PC-3 (cell line): ENCODE data around the gene FAM76A. TPM values are rescaled to one million over a fixed set of nuclear protein-coding genes. Genes with fewer than 3 reads are reported as not detected.
"Not testable (repeated sequence)": the region's sequence is repeated elsewhere in the genome, so short reads cannot be mapped to it uniquely, and the experiment has no call there.

ENCODE experiments used
- ATAC-seq: fragments of 200-7000 bp; cut with Tn5 transposase; 2 replicates; pipeline ENCODE4 v1.9.1; 2020; ENCODE audit warnings: mild to moderate bottlenecking, moderate library complexity
- BruUV-seq: library from RNA; stranded (reverse); fragments of 400-500 nt; replicated peaks from 2 replicates; lab custom pipeline; 2021; lab: Mats Ljungman, UMichigan
- CTCF ChIA-PET: fragments of 300-600 bp; sonication (Branson Sonifier 250); formaldehyde crosslinking; loops from one replicate; lab custom pipeline; 2022; ENCODE audit warnings: antibody characterized with exemption; lab: Charles Lee
- POLR2A ChIA-PET: fragments of 300-600 bp; sonication (Branson Sonifier 250); formaldehyde crosslinking; loops from one replicate; lab custom pipeline; 2022; ENCODE audit warnings: antibody characterized with exemption; ENCODE audit not compliant: unreplicated experiment; lab: Charles Lee
- DNase-seq: peaks from one replicate; pipeline ENCODE4 v3.0.0-alpha.2; 2015
- H2AFZ ChIP-seq: fragments of 300-600 bp; sonication (generic); 2 replicates; pipeline ENCODE4 v1.6.0; 2016; ENCODE audit warnings: antibody characterized with exemption, low read length
- H3F3A ChIP-seq: fragments of 300-600 bp; sonication (generic); one replicate; pipeline ENCODE4 v1.6.0; 2017; ENCODE audit warnings: antibody characterized with exemption, low read length, control low read depth, mild to moderate bottlenecking; ENCODE audit not compliant: unreplicated experiment
- H3K27ac ChIP-seq: fragments of 300-600 bp; sonication (generic); 2 replicates; pipeline ENCODE4 v1.5.1; 2016; ENCODE audit warnings: mild to moderate bottlenecking, low read length
- H3K27me3 ChIP-seq: fragments of 300-600 bp; sonication (generic); 2 replicates; pipeline ENCODE4 v1.6.1; 2016; ENCODE audit warnings: low read length, mixed read lengths
- H3K36me3 ChIP-seq: fragments of 300-600 bp; sonication (generic); 2 replicates; pipeline ENCODE4 v1.6.1; 2016; ENCODE audit warnings: low read depth, mixed run types, low read length, mixed read lengths
- H3K4me1 ChIP-seq: fragments of 300-600 bp; sonication (generic); 2 replicates; pipeline ENCODE4 v1.5.1; 2016; ENCODE audit warnings: low read length; ENCODE audit not compliant: insufficient read depth
- H3K4me2 ChIP-seq: fragments of 300-600 bp; sonication (generic); 2 replicates; pipeline ENCODE4 v1.6.0; 2016; ENCODE audit warnings: low read length
- H3K4me3 ChIP-seq: fragments of 300-600 bp; sonication (generic); 2 replicates; pipeline ENCODE4 v1.5.1; 2016; ENCODE audit warnings: mild to moderate bottlenecking, low read length, mixed read lengths
- H3K79me2 ChIP-seq: fragments of 300-600 bp; sonication (generic); 2 replicates; pipeline ENCODE4 v1.6.1; 2017; ENCODE audit warnings: low read length, mixed read lengths
- H3K9ac ChIP-seq: fragments of 300-600 bp; sonication (generic); 2 replicates; pipeline ENCODE4 v1.6.0; 2016; ENCODE audit warnings: mild to moderate bottlenecking, low read length
- H3K9me2 ChIP-seq: fragments of 300-600 bp; sonication (generic); replicated peaks from 2 replicates; pipeline ENCODE4 v1.6.1; 2016; ENCODE audit warnings: mixed run types, low read length, mixed read lengths
- H3K9me3 ChIP-seq: fragments of 300-600 bp; sonication (generic); 2 replicates; pipeline ENCODE4 v1.6.1; 2016; ENCODE audit warnings: low read length, mixed read lengths
- H4K20me1 ChIP-seq: fragments of 300-600 bp; sonication (generic); 2 replicates; pipeline ENCODE4 v1.6.1; 2016; ENCODE audit warnings: low read length, mixed read lengths
- EZH2 ChIP-seq: fragments of 300-600 bp; sonication (generic); IDR thresholded peaks from one replicate; pipeline ENCODE4 v1.6.1; 2017; ENCODE audit warnings: antibody characterized with exemption, mild to moderate bottlenecking, low read length; ENCODE audit not compliant: unreplicated experiment
- EZH2phosphoT487 ChIP-seq: fragments of 300-600 bp; sonication (generic); IDR thresholded peaks from 2 replicates; pipeline ENCODE4 v1.6.1; 2018; ENCODE audit warnings: mild to moderate bottlenecking, antibody characterized with exemption, low read length, borderline replicate concordance
- intact Hi-C: fragments of 100-400 bp; cut with micrococcal nuclease; formaldehyde crosslinking; loops from 2 replicates; pipeline ENCODE4 v1.9.0; 2023
- total RNA-seq: library from RNA; depleted of rRNA; stranded (reverse); fragments of >200 nt; gene quantifications from 2 replicates; pipeline ENCODE4 v1.2.3, GENCODE V29; 2014
- TF ChIP-seq, protein P1 (sequence below): fragments of 300-600 bp; sonication (generic); conservative IDR thresholded peaks from 2 replicates; pipeline ENCODE4 v1.5.1; 2017; ENCODE audit warnings: antibody characterized with exemption, low read depth, mild to moderate bottlenecking, low read length

Gene FAM76A
- total RNA-seq, 1 experiment from 2014 or later = 9.9 TPM

DNA sequence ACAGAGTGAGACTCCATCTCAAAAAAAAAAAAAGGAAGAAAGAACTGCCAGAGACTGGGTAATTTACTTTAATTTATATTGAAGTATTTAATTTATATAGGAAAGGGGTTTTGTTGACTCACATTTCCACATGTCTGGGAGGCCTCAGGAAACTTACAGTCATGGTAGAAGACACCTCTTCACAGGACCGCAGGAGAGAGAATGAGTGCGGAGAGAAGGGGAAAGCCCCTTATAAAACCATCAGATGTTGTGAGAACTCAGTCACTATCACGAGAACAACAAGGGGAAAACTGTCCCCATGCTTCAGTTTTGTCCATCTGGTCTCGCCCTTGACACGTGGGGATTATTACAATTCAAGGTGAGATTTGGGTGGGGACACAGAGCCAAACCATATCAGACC is 79.0 kb downstream of the FAM76A start:
- no peaks in the 10 kb centered on the region for H3K79me2 ChIP-seq
- no TSS peak for BruUV-seq
- no peaks in the 10 kb centered on the region for H3K9me2 ChIP-seq
- no peak overlapping the region for H3K4me3 ChIP-seq
- H3K9ac ChIP-seq = no peak overlapping the region
- TF ChIP-seq EZH2 = no peak
- no peak for TF ChIP-seq EZH2phosphoT487
- no peak overlapping the region for H2AFZ ChIP-seq
- no peaks in the 10 kb centered on the region for H3K4me1 ChIP-seq
- ChIA-PET CTCF (no interaction called here), POLR2A (no interaction called here)
- H3K27me3 ChIP-seq = no peaks in the 10 kb centered on the region
- H3K36me3 ChIP-seq = 0 out of 2 replicates have a peak, but pooled peaks cover 6% of the 10 kb centered on the region
- DNase-seq (no peak), ATAC-seq (no peak)
- H3K4me2 ChIP-seq = no peak overlapping the region
- H3F3A ChIP-seq = no peaks in the 10 kb centered on the region
- H3K9me3 ChIP-seq = no peaks in the 10 kb centered on the region
- no peak overlapping the region for H3K27ac ChIP-seq
- intact Hi-C loops = no loop called here
- H4K20me1 ChIP-seq = no peaks in the 10 kb centered on the region

DNA sequence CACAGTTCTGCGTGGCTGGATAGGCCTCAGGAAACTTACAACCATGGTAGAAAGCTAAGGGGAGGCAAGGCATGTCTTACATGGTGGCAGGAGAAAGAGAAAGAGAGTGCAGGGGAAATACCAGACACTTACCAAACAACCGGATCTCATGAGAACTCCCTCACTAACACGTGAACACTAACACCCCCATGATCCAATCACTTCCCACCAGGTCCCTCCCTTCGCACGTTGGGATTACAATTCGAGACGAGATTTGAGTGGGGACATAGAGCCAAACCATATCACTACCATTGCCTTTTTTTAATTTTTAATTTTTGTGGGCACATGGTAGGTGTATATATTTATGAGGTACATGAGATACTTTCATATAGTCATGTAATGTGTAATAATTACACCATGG is 81.0 kb downstream of the FAM76A start:
- Histone ChIP-seq H3K27me3 (no peaks in the 10 kb centered on the region), H2AFZ (no peak overlapping the region), H3K9me2 (no peaks in the 10 kb centered on the region), H3K4me1 (no peaks in the 10 kb centered on the region), H3K9ac (no peak overlapping the region), H3K9me3 (no peaks in the 10 kb centered on the region), H3F3A (no peaks in the 10 kb centered on the region), H3K79me2 (no peaks in the 10 kb centered on the region), H4K20me1 (no peaks in the 10 kb centered on the region), H3K36me3 (0 out of 2 replicates have a peak, but pooled peaks cover 6% of the 10 kb centered on the region), H3K27ac (no peak overlapping the region), H3K4me3 (no peak overlapping the region), H3K4me2 (no peak overlapping the region)
- intact Hi-C loops = no loop called here
- TF ChIP-seq, protein P1, sequence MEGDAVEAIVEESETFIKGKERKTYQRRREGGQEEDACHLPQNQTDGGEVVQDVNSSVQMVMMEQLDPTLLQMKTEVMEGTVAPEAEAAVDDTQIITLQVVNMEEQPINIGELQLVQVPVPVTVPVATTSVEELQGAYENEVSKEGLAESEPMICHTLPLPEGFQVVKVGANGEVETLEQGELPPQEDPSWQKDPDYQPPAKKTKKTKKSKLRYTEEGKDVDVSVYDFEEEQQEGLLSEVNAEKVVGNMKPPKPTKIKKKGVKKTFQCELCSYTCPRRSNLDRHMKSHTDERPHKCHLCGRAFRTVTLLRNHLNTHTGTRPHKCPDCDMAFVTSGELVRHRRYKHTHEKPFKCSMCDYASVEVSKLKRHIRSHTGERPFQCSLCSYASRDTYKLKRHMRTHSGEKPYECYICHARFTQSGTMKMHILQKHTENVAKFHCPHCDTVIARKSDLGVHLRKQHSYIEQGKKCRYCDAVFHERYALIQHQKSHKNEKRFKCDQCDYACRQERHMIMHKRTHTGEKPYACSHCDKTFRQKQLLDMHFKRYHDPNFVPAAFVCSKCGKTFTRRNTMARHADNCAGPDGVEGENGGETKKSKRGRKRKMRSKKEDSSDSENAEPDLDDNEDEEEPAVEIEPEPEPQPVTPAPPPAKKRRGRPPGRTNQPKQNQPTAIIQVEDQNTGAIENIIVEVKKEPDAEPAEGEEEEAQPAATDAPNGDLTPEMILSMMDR = no peak
- TF ChIP-seq EZH2phosphoT487 = no peak
- no peak for TF ChIP-seq EZH2
- CTCF ChIA-PET = no interaction called here
- POLR2A ChIA-PET = no interaction called here
- BruUV-seq = no TSS peak
- ATAC-seq (no peak), DNase-seq (no peak)

DNA sequence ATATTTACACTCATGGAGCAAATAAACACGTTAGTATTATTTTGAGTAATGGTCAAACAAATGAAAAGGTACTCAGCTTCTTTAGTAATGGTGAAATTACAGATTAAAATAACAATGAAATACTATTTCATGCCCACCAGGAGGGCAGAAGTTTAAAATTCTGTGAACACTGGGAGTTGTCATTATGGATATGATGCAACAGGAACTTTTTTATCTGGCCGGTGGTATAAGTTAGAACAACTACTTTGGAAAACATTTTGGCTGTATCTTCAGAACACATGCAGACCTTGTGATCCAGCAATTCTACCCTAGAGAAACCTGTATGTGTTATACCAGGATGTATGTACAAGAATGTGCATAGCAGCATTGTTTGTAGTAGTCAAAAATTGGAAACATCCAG is 81.6 kb downstream of the FAM76A start:
- POLR2A ChIA-PET = no interaction called here
- H2AFZ ChIP-seq = no peak overlapping the region
- H3K36me3 ChIP-seq = 0 out of 2 replicates have a peak, but pooled peaks cover 5% of the 10 kb centered on the region
- no peak overlapping the region for H3K4me3 ChIP-seq
- no peaks in the 10 kb centered on the region for H4K20me1 ChIP-seq
- H3K9me3 ChIP-seq = no peaks in the 10 kb centered on the region
- intact Hi-C loops = no loop called here
- H3K4me1 ChIP-seq = no peaks in the 10 kb centered on the region
- no peak for TF ChIP-seq EZH2
- TF ChIP-seq EZH2phosphoT487 = no peak
- TF ChIP-seq, protein P1 = no peak
- CTCF ChIA-PET = no interaction called here
- no peak overlapping the region for H3K27ac ChIP-seq
- no peak overlapping the region for H3K9ac ChIP-seq
- H3K79me2 ChIP-seq = no peaks in the 10 kb centered on the region
- ATAC-seq (no peak), DNase-seq (no peak)
- no peak overlapping the region for H3K4me2 ChIP-seq
- H3K9me2 ChIP-seq = no peaks in the 10 kb centered on the region
- H3K27me3 ChIP-seq = no peaks in the 10 kb centered on the region
- H3F3A ChIP-seq = no peaks in the 10 kb centered on the region
- BruUV-seq = no TSS peak

DNA sequence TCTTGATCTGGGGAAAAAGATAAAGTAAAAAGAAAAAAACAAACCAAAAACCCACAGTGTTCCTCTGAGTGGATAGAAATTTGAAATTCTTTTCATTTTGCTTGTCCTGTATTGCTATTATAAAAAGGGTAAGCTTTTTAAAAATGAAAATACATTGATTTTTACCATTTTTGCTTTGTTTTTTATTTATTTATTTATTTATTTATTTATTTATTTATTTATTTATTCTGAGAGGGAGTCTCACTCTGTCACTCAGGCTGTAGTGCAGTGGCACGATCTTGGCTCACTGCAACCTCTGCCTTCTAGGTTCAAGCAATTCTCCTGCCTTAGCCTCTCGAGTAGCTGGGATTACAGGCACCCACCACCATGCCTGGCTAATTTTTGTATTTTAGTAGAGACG is 82.4 kb downstream of the FAM76A start:
- POLR2A ChIA-PET, H3K4me3 ChIP-seq, H3K4me1 ChIP-seq, BruUV-seq, CTCF ChIA-PET, H3K9ac ChIP-seq, H3F3A ChIP-seq, H3K9me2 ChIP-seq, H3K79me2 ChIP-seq, H3K4me2 ChIP-seq, intact Hi-C loops, H3K27ac ChIP-seq, H2AFZ ChIP-seq, H3K36me3 ChIP-seq, H4K20me1 ChIP-seq, ATAC-seq, DNase-seq, H3K27me3 ChIP-seq, H3K9me3 ChIP-seq: not testable (repeated sequence)
